Measurements from ENCODE around the gene OMP.

DNA sequence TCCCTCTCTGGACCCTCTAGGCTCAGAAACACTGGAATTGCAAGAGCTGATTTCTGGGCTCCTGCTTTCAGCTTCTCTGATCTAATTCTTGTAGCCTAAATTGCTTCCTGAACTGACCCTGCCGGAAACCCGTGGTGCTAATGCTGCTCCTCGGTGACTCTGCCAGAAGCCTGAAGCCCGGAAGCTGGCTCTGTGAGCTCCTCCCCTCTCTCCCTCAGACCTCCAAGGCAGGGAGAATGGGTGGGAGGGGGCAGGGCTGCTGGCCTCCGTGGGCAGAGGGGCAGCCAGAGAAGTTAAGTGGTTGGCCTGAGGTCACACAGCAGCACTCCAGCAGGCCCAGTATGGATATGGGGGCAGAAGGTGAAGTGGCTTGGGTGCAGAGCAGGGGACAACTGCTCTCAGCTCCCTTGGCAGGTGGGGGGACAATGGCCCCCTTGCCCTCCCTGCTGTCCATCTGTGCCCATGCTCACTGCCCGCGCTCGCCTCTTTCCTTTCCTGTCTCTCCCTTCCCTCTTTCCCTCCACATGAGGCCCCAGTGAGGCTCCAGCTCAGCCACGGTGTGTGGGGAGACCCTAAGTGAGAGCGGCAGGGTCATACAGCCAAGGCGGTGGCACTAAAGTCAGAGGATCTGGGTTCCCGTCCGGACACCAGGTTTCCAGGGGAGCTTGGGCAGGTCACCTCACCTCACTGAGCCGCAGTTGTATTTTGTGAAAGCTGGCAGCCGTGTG is 19.6 kb upstream of the OMP start:
- TF ChIP-seq ZBTB11 (tag by site-specific recombination; conservative IDR thresholded peaks at IDR 0.05; ENCODE audit: low read depth) (no peak), CTCF (tag by site-specific recombination; IDR thresholded peaks at IDR 0.05) (no peak), ZBTB1 (tag by site-specific recombination; IDR thresholded peaks at IDR 0.05) (no peak), ZBTB49 (tag by site-specific recombination; IDR thresholded peaks at IDR 0.05; ENCODE audit: low read depth) (no peak), ZNF473 (tag by site-specific recombination; IDR thresholded peaks at IDR 0.05) (no peak), ZNF280D (tag by site-specific recombination; IDR thresholded peaks at IDR 0.05) (no peak), ZBTB7A (tag by site-specific recombination; IDR thresholded peaks at IDR 0.05; ENCODE audit: low read depth) (no peak), PBX3 (CRISPR knock-in tag; IDR thresholded peaks at IDR 0.05) (no peak)
